ENCODE results near the gene ZFP82. TPM values are rescaled to one million over a fixed set of nuclear protein-coding genes. Genes with fewer than 3 reads are reported as not detected.

ZFP82 gene
- total RNA-seq, 2 experiments from 2014 or later, result 13.5 to 15.6 TPM

DNA sequence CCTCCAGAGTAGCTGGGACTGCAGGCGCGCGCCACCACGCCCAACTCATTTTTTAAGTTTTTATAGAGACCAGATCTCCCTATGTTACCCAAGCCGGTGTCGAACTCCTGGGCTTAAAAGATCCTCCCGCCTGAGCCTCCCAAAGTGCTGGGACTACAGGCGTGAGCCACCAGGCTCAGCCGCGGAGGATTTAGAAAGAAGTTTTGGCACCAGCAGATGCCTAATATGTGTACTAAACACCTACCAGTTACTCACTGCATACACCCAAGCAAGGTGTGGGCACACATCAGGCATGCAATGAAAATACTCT is 39.0 kb downstream of the ZFP82 start:
- no peak for TF ChIP-seq EZH2phosphoT487 (IDR thresholded peaks at IDR 0.05; ENCODE audit: borderline replicate concordance, low read depth, low read length)
- no peak for TF ChIP-seq CTCF (conservative IDR thresholded peaks at IDR 0.05; ENCODE audit: low read length)
- peak overlapping the region; percentile 78 for H3K4me3 ChIP-seq (ENCODE audit: low read depth, low read length, poor library complexity, severe bottlenecking)
- no peaks in the 10 kb centered on the region for H3K79me2 ChIP-seq (ENCODE audit: insufficient read depth, low read depth, low read length)
- intact Hi-C loops (cut with micrococcal nuclease; ENCODE audit: unreplicated experiment), result no loop called here
- H3K9me2 ChIP-seq (ENCODE audit: insufficient read depth, low read length), result no peaks in the 10 kb centered on the region
- H2AFZ ChIP-seq (ENCODE audit: low read length), result peak overlapping the region; percentile 96; the same call in 1 of the 2 replicates
- H3K4me2 ChIP-seq (ENCODE audit: low read length), result peak overlapping the region; percentile 80; the same call in 1 of the 2 replicates
- POLR2A ChIA-PET, result interaction anchor here (0.7 to 1.2 kb wide), 2 partner anchors 18 to 1049 kb away, joined by 3 to 4 read pairs; no protein-coding TSS in a partner anchor
- DNase-seq (ENCODE audit: low spot score), result no peak
- H4K20me1 ChIP-seq (ENCODE audit: insufficient read depth, low read length), result no peaks in the 10 kb centered on the region
- CTCF ChIA-PET (ENCODE audit: unreplicated experiment), result interaction anchor here (0.6 kb wide), 1 partner anchor 992 kb away, joined by 3 read pairs; the partner anchor contains the start of gene ZNF527
- H3K27ac ChIP-seq (ENCODE audit: low read depth, low read length, poor library complexity, severe bottlenecking), result no peak overlapping the region
- BruUV-seq (replicated peaks), result no TSS peak
- H3K36me3 ChIP-seq (ENCODE audit: insufficient read depth, low read length), result no peaks in the 10 kb centered on the region
- peaks cover 3% of the 10 kb centered on the region; the same call in 1 of the 2 replicates for H3K9me3 ChIP-seq (ENCODE audit: low read length)
- H3K4me1 ChIP-seq (ENCODE audit: insufficient read depth, low read length, poor library complexity, severe bottlenecking), result peaks cover 23% of the 10 kb centered on the region

GRCh38 chr19:36378625-36379509 is 39.6 kb downstream of the ZFP82 start, which contains the start of gene ZFP14:
ZFP14 (minus strand) TSS chr19:36379201; CDS start chr19:36367892, 11,309 bp downstream.
- Histone ChIP-seq H2AFZ (ENCODE audit: low read length) (peak within 1 kb of the TSS; percentile 96), H4K20me1 (ENCODE audit: insufficient read depth, low read length) (no peaks in the 10 kb centered on the region), H3K4me1 (ENCODE audit: insufficient read depth, low read length, poor library complexity, severe bottlenecking) (peaks cover 23% of the 10 kb centered on the region), H3K4me2 (ENCODE audit: low read length) (peak within 1 kb of the TSS; percentile 80), H3K9me2 (ENCODE audit: insufficient read depth, low read length) (no peaks in the 10 kb centered on the region), H3K27ac (ENCODE audit: low read depth, low read length, poor library complexity, severe bottlenecking) (peak within 1 kb of the TSS; percentile 48), H3K9me3 (ENCODE audit: low read length) (peaks cover 3% of the 10 kb centered on the region; the same call in 1 of the 2 replicates), H3K79me2 (ENCODE audit: insufficient read depth, low read depth, low read length) (no peaks in the 10 kb centered on the region), H3K36me3 (ENCODE audit: insufficient read depth, low read length) (no peaks in the 10 kb centered on the region), H3K4me3 (ENCODE audit: low read depth, low read length, poor library complexity, severe bottlenecking) (peak within 1 kb of the TSS; percentile 78)
- intact Hi-C loops (cut with micrococcal nuclease; ENCODE audit: unreplicated experiment), result loop anchor here (1.0 kb wide), 1 partner anchor 114 kb away; no protein-coding TSS in a partner anchor
- ChIA-PET CTCF (ENCODE audit: unreplicated experiment) (interaction anchor here (0.6 kb wide), 1 partner anchor 992 kb away, joined by 3 read pairs; the partner anchor contains the start of gene ZNF527), POLR2A (interaction anchor here (0.7 to 1.3 kb wide), 4 partner anchors 19 to 1050 kb away, joined by 3 to 4 read pairs (median 3); partner anchors contain the start of gene ZNF260)
- TF ChIP-seq EZH2phosphoT487 (IDR thresholded peaks at IDR 0.05; ENCODE audit: borderline replicate concordance, low read depth, low read length) (no peak), CTCF (conservative IDR thresholded peaks at IDR 0.05; ENCODE audit: low read length) (peak; percentile 71)
- BruUV-seq (replicated peaks), result no TSS peak
- peak; percentile 94 for DNase-seq (ENCODE audit: low spot score)
